Adrenal gland (tissue), 12 donors: Measurements from ENCODE around the gene AP1S1. TPM values are rescaled to one million over a fixed set of nuclear protein-coding genes. Genes with fewer than 3 reads are reported as not detected.

Experiments used
- DNase-seq, 7 donors: peaks; one replicate each; pipeline ENCODE4 v3.0.0-alpha.2; 2019 to 2020
- H3K27ac ChIP-seq, 5 donors: fragments of 200-600 bp; sonication (generic) in 4 of 5; 1 replicate in 3 of 5; 2 replicates in 2 of 5; pipeline versions ENCODE4 v1.5.1 to v1.8.0; 2016 to 2020; ENCODE audit warnings: mild to moderate bottlenecking in 1 of 5
- H3K27me3 ChIP-seq: fragments of 200-600 bp; 2 replicates; pipeline ENCODE4 v1.8.0; 2021
- H3K36me3 ChIP-seq, 2 donors: fragments of 200-600 bp; replicated peaks in 1 of 2; 1 replicate in 1 of 2; 2 replicates in 1 of 2; pipeline versions ENCODE4 v1.5.1 to v1.8.0; 2018 to 2022
- H3K4me1 ChIP-seq, 2 donors: fragments of 200-600 bp; replicated peaks in 1 of 2; 1 replicate in 1 of 2; 2 replicates in 1 of 2; pipeline versions ENCODE4 v1.5.1 to v1.8.0; 2018 to 2021
- H3K4me3 ChIP-seq, 4 donors: fragments of 200-600 bp; sonication (generic) in 3 of 4; one replicate each; pipeline ENCODE4 v1.5.1; 2016 to 2018
- H3K9me3 ChIP-seq, 3 donors: fragments of 200-600 bp; sonication (generic) in 1 of 3; replicated peaks in 1 of 3; 1 replicate in 2 of 3; 2 replicates in 1 of 3; pipeline versions ENCODE4 v1.5.1 to v1.8.0; 2016 to 2021
- POLR2A ChIP-seq, 2 donors: fragments of 450-650 bp; IDR thresholded peaks; one replicate each; pipeline ENCODE4 v1.6.1; 2017; ENCODE audit warnings: antibody characterized with exemption in 2 of 2, mild to moderate bottlenecking in 2 of 2, moderate library complexity in 1 of 2
- WGBS, 4 donors: extraction: QIAGEN DNeasy Blood & Tissue Kit in 2 of 4; methylation state at CpG; one replicate each; pipeline versions ENCODE4 v1.1.5 to v1.1.7; 2013 to 2017; 5-methylcytosine and 5-hydroxymethylcytosine counted together
- intact Hi-C, 2 donors: fragments of 100-400 bp; cut with DNase I; formaldehyde crosslinking; loops; one replicate each; pipeline versions ENCODE4 v1.14.1 to v1.15.0; 2022 to 2023
- polyA plus RNA-seq, 3 donors: library from polyadenylated mRNA; stranded (reverse); fragments of 200-250 nt in 2 of 3; fragments of 350-450 nt in 1 of 3; fragmentation: Illumina TruSeq in 1 of 3; extraction: RNeasy Lipid Tissue Mini Kit (QIAGEN cat#74804) in 1 of 3; gene quantifications; one replicate each; pipeline ENCODE4 v1.2.3, GENCODE V29; 2013 to 2014
- total RNA-seq, 9 donors: library from RNA; depleted of rRNA in 4 of 9; stranded (reverse); fragments of >200 nt in 4 of 9; fragments of 120-200 nt in 1 of 9; fragmentation: NEBNext Ultra II Directional in 1 of 9; extraction: Animal tissue kit (Norgen Biotek cat#: 25700) in 1 of 9; gene quantifications; one replicate each; pipeline versions ENCODE4 v1.1.0 to v1.2.4, GENCODE V29; 2013 to 2023
- TF ChIP-seq, protein P1 (sequence below), 6 experiments: fragments of 450-650 bp in 4 of 6; fragments of 200-600 bp in 2 of 6; sonication (generic) in 1 of 6; IDR thresholded peaks; 1 replicate in 5 of 6; 2 replicates in 1 of 6; pipeline versions ENCODE4 v1.5.1 to v1.8.0; 2016 to 2021; ENCODE audit warnings: antibody characterized with exemption in 6 of 6, mild to moderate bottlenecking in 2 of 6, moderate library complexity in 1 of 6
- donor health status: healthy with polysubstance abuse.
- donor health status: Bipolar disorder and iron deficiency.
- donor health status: DM: yes; HTN: yes; CAD: no.
- donor health status: DM: no; HTN: no; CAD: no.
- donor health status: DM: no; HTN: no; CAD: no.
- donor health status: DM: yes; HTN: yes; CAD: no.

The AP1S1 gene
- total and polyA plus RNA-seq, 12 donors = 20.4 to 190 (median 39.0) TPM

DNA sequence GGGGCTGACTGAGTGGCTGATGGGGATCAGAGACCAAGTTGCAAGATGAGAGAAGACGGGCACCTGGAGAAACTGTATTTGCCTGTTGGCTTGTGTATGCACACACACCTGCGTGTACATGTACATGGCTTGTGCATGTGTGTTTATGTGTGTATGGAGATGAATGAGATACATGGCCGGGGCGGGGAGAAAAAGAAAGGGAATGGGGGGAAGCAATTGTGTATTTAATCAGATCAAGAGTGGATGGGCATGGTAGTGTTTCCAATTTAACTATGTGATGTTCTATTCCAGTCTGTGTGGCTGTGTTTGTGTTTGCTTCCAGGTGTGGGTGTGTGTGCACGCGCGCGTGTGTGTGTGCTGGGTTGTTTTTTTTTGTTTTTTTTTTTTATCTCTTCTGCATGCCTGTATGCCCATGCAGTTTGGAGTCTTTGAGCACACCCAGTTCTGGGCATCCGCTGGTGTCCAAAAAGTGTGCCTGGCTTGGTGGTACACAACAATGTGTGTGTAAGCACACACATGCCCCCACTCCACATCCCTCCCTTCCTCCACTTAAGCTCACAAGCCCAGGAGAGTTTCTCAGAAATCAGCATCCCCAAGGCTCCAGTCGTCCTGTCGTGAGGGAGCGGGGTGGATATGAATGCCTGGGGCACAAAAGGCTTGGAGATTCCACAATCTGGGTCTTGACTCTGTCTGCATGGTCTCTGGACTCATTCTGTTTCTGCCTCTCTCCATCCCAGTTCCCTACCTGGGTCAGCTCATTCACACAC, 13.6 kb downstream of the AP1S1 start:
- no peak overlapping the region for H3K27ac ChIP-seq
- intact Hi-C loops = loop anchor here in 1 of 2 donors (10.0 kb wide), 1 partner anchor 273 kb away; the partner anchor contains the start of gene ACHE
- peaks cover 12 to 37% of the 10 kb centered on the region in 2 donors for H3K4me1 ChIP-seq
- no peaks in the 10 kb centered on the region for H3K9me3 ChIP-seq
- no peak for TF ChIP-seq POLR2A (IDR thresholded peaks at IDR 0.05)
- TF ChIP-seq, protein P1, sequence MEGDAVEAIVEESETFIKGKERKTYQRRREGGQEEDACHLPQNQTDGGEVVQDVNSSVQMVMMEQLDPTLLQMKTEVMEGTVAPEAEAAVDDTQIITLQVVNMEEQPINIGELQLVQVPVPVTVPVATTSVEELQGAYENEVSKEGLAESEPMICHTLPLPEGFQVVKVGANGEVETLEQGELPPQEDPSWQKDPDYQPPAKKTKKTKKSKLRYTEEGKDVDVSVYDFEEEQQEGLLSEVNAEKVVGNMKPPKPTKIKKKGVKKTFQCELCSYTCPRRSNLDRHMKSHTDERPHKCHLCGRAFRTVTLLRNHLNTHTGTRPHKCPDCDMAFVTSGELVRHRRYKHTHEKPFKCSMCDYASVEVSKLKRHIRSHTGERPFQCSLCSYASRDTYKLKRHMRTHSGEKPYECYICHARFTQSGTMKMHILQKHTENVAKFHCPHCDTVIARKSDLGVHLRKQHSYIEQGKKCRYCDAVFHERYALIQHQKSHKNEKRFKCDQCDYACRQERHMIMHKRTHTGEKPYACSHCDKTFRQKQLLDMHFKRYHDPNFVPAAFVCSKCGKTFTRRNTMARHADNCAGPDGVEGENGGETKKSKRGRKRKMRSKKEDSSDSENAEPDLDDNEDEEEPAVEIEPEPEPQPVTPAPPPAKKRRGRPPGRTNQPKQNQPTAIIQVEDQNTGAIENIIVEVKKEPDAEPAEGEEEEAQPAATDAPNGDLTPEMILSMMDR (IDR thresholded peaks at IDR 0.05) = no peak
- no peaks in the 10 kb centered on the region for H3K36me3 ChIP-seq
- no peak overlapping the region for H3K4me3 ChIP-seq
- no peak for DNase-seq
- 5 to 6% (median 5%) methylated on average over 11 to 12 of the region's 12 CpGs for WGBS, 4 donors
- peaks cover 59% of the 10 kb centered on the region for H3K27me3 ChIP-seq

DNA sequence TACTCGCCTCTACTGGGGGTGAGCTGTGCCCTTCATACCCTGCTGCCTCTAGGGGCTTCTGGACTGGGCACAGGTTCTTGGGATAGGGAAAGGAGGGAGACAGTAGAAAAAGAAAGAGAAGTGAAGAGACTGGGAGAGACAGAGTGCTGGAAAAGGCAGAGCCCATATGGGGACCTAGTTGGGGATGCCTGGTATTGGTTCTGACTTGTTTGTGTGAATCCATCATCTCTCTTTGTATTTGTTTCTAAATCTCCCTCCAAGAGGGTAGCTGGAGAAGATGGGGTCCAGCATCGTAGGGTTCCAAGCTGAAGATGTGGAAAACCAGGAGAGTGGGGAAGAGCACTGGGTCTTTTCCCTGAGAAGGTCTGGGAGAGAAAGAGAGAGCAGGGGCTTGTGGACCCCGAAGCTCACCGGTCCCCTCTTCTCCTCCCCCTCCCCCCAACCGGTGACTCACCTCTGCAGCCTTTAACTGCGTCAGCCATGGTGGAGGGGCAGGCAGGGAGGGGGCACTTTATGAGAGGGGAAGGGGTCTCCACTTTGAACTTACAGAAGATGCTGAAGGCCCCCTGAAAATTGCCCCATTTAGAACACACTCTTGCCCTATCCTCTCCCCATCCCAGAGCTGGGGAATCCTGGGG, 14.3 kb downstream of the AP1S1 start:
- no peaks in the 10 kb centered on the region for H3K36me3 ChIP-seq
- peaks cover 16 to 40% of the 10 kb centered on the region in 2 donors for H3K4me1 ChIP-seq
- intact Hi-C loops = loop anchor here in 1 of 2 donors (10.0 kb wide), 1 partner anchor 274 kb away; the partner anchor contains the start of gene ACHE
- H3K27ac ChIP-seq = no peak overlapping the region
- no peak for DNase-seq
- peaks cover 66% of the 10 kb centered on the region for H3K27me3 ChIP-seq
- whole genome bisulfite sequencing, 4 donors = 1 to 8% (median 2%) methylated on average over 4 to 6 of the region's 6 CpGs
- no peaks in the 10 kb centered on the region for H3K9me3 ChIP-seq
- no peak for TF ChIP-seq POLR2A (IDR thresholded peaks at IDR 0.05)
- TF ChIP-seq, protein P1 (IDR thresholded peaks at IDR 0.05) = no peak
- no peak overlapping the region for H3K4me3 ChIP-seq

GRCh38 chr7:101169110-101169837, 15.0 kb downstream of the AP1S1 start:
- Histone ChIP-seq H3K27ac (no peak overlapping the region), H3K4me3 (no peak overlapping the region), H3K9me3 (no peaks in the 10 kb centered on the region), H3K36me3 (no peaks in the 10 kb centered on the region), H3K27me3 (peaks cover 67% of the 10 kb centered on the region), H3K4me1 (peaks cover 15 to 36% of the 10 kb centered on the region in 2 donors)
- intact Hi-C loops = loop anchor here in 1 of 2 donors (10.0 kb wide), 1 partner anchor 274 kb away; the partner anchor contains the start of gene ACHE
- 0 to 2% (median 1%) methylated on average over 8 to 18 of the region's 18 CpGs for WGBS, 4 donors
- no peak for TF ChIP-seq POLR2A (IDR thresholded peaks at IDR 0.05)
- TF ChIP-seq, protein P1 (IDR thresholded peaks at IDR 0.05) = no peak
- no peak for DNase-seq
